ENCODE measurements around the gene KCNJ1. TPM values are rescaled to one million over a fixed set of nuclear protein-coding genes. Genes with fewer than 3 reads are reported as not detected.

Gene KCNJ1
- total RNA-seq, 6 experiments from 2014 or later = not detected

- H3K36me3 Mint-ChIP-seq (ENCODE audit: low read depth) = no peaks in the 10 kb centered on the region
- peaks cover 14% of the 10 kb centered on the region for H3K27me3 Mint-ChIP-seq (ENCODE audit: insufficient read depth)
- H3K9me3 Mint-ChIP-seq = no peaks in the 10 kb centered on the region
- H3K4me3 Mint-ChIP-seq = peak overlapping the region; percentile 78
- TF ChIP-seq, protein P1, sequence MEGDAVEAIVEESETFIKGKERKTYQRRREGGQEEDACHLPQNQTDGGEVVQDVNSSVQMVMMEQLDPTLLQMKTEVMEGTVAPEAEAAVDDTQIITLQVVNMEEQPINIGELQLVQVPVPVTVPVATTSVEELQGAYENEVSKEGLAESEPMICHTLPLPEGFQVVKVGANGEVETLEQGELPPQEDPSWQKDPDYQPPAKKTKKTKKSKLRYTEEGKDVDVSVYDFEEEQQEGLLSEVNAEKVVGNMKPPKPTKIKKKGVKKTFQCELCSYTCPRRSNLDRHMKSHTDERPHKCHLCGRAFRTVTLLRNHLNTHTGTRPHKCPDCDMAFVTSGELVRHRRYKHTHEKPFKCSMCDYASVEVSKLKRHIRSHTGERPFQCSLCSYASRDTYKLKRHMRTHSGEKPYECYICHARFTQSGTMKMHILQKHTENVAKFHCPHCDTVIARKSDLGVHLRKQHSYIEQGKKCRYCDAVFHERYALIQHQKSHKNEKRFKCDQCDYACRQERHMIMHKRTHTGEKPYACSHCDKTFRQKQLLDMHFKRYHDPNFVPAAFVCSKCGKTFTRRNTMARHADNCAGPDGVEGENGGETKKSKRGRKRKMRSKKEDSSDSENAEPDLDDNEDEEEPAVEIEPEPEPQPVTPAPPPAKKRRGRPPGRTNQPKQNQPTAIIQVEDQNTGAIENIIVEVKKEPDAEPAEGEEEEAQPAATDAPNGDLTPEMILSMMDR (IDR thresholded peaks at IDR 0.05) = no peak
- DNase-seq = peak; percentile 66
- H3K27ac Mint-ChIP-seq = peak overlapping the region; percentile 53
- peaks cover 48% of the 10 kb centered on the region for H3K4me1 Mint-ChIP-seq (ENCODE audit: low read depth)
Measured at GRCh38 chr11:128908391-128909246, 41.5 kb upstream of the KCNJ1 start.

GRCh38 chr11:128907585-128907984 is 40.5 kb upstream of the KCNJ1 start:
- Mint-ChIP-seq H3K27me3 (ENCODE audit: insufficient read depth) (peaks cover 9% of the 10 kb centered on the region), H3K36me3 (ENCODE audit: low read depth) (no peaks in the 10 kb centered on the region), H3K9me3 (no peaks in the 10 kb centered on the region), H3K27ac (no peak overlapping the region), H3K4me1 (ENCODE audit: low read depth) (peaks cover 59% of the 10 kb centered on the region), H3K4me3 (no peak overlapping the region)
- no peak for DNase-seq
- TF ChIP-seq, protein P1 (IDR thresholded peaks at IDR 0.05) = no peak

- Mint-ChIP-seq H3K4me3 (peak overlapping the region; percentile 82), H3K27me3 (ENCODE audit: insufficient read depth) (peaks cover 6% of the 10 kb centered on the region; the same call in 1 of the 2 replicates), H3K27ac (no peak overlapping the region), H3K36me3 (ENCODE audit: low read depth) (no peaks in the 10 kb centered on the region), H3K9me3 (no peaks in the 10 kb centered on the region), H3K4me1 (ENCODE audit: low read depth) (peaks cover 70% of the 10 kb centered on the region)
- DNase-seq = no peak
- TF ChIP-seq, protein P1 (IDR thresholded peaks at IDR 0.05) = peak; percentile 12
Measured at GRCh38 chr11:128906185-128907050, 39.3 kb upstream of the KCNJ1 start.

- Mint-ChIP-seq H3K36me3 (ENCODE audit: low read depth) (no peaks in the 10 kb centered on the region), H3K27ac (no peak overlapping the region), H3K4me3 (peak overlapping the region; percentile 82), H3K9me3 (no peaks in the 10 kb centered on the region), H3K27me3 (ENCODE audit: insufficient read depth) (peaks cover 8% of the 10 kb centered on the region; the same call in 1 of the 2 replicates), H3K4me1 (ENCODE audit: low read depth) (peaks cover 75% of the 10 kb centered on the region)
- DNase-seq = peak; percentile 4
- TF ChIP-seq, protein P1 (IDR thresholded peaks at IDR 0.05) = peak; percentile 78
Measured at GRCh38 chr11:128905345-128906184, 38.5 kb upstream of the KCNJ1 start.

Data from HFFc6 (cell line).